K562 (cell line): ENCODE data around the gene MIR17HG. TPM values are rescaled to one million over a fixed set of nuclear protein-coding genes. Genes with fewer than 3 reads are reported as not detected.

ENCODE experiments used
- ATAC-seq: fragments of 200-7000 bp; cut with Tn5 transposase; 3 replicates; pipeline ENCODE4 v1.9.1; 2020; ENCODE audit warnings: moderate library complexity
- BruUV-seq: library from RNA; stranded (reverse); fragments of 400-500 nt; replicated peaks from 2 replicates; lab custom pipeline; 2021; lab: Mats Ljungman, UMichigan
- CTCF ChIA-PET: fragments of 300-600 bp; formaldehyde crosslinking; extraction: SDS; loops from one replicate; lab custom pipeline; 2021; ENCODE audit warnings: low intra/inter-chr PET ratio; lab: Yijun Ruan, JAX
- POLR2A ChIA-PET: fragments of 300-600, 350-650 bp; sonication (Branson Sonifier 250); formaldehyde crosslinking; extraction: SDS; loops from one replicate; lab custom pipeline; 2021; ENCODE audit warnings: antibody characterized with exemption, inconsistent platforms; lab: Yijun Ruan, JAX
- DNase-seq, 4 experiments: peaks; one replicate each; pipeline versions ENCODE4 v3.0.0 to v3.0.0-alpha.2; 2011 to 2018; ENCODE audit warnings: low spot score in 3 of 4, mixed read lengths in 3 of 4; ENCODE audit errors: extremely low read depth in 1 of 4
- FAIRE-seq: peaks from 2 replicates; lab custom pipeline; 2011; peaks lifted over from hg19 to GRCh38; lab: Jason Lieb, UNC
- H2AFZ ChIP-seq: 2 replicates; pipeline ENCODE4 v1.6.0; 2011; ENCODE audit warnings: low read depth, low read length, control low read depth, inconsistent platforms
- H3K27ac ChIP-seq: fragments of 200-600 bp; 3 replicates; pipeline ENCODE4 v1.8.0; 2011; ENCODE audit warnings: low read depth, mild to moderate bottlenecking, control low read depth, inconsistent platforms, low read length, moderate library complexity, mixed read lengths; ENCODE audit errors: extremely low read depth
- H3K27me3 ChIP-seq, 2 experiments: fragments of 300-600 bp in 1 of 2; 2 replicates in 1 of 2; 3 replicates in 1 of 2; pipeline versions ENCODE4 v1.6.0 to v1.8.0; 2011; ENCODE audit warnings: inconsistent platforms in 2 of 2, low read length in 2 of 2, mild to moderate bottlenecking in 1 of 2, mixed read lengths in 1 of 2, moderate library complexity in 1 of 2; ENCODE audit not compliant: control insufficient read depth in 2 of 2, insufficient read depth in 2 of 2
- H3K36me3 ChIP-seq: fragments of 300-600 bp; 3 replicates; pipeline ENCODE4 v1.8.0; 2011; ENCODE audit warnings: mild to moderate bottlenecking, low read length, inconsistent platforms; ENCODE audit not compliant: control insufficient read depth, insufficient read depth
- H3K4me1 ChIP-seq, 2 experiments: fragments of 200-600 bp in 1 of 2; replicated peaks in 1 of 2; 2 replicates in 1 of 2; 3 replicates in 1 of 2; pipeline versions ENCODE4 v1.5.1 to v1.8.0; 2011; ENCODE audit warnings: inconsistent platforms in 2 of 2, low read length in 2 of 2, mild to moderate bottlenecking in 1 of 2, mixed read lengths in 1 of 2, moderate library complexity in 1 of 2; ENCODE audit not compliant: control insufficient read depth in 2 of 2, insufficient read depth in 2 of 2
- H3K4me2 ChIP-seq: 2 replicates; pipeline ENCODE4 v1.6.1; 2011; ENCODE audit warnings: low read length, control low read depth, inconsistent platforms, mixed read lengths; ENCODE audit not compliant: insufficient read depth
- H3K4me3 ChIP-seq: fragments of 200-600 bp; sonication (generic), shearing (Covaris generic); 2 replicates; pipeline ENCODE4 v1.5.1; 2016; ENCODE audit warnings: control low read depth, inconsistent platforms
- H3K79me2 ChIP-seq: fragments of 200-600 bp; 3 replicates; pipeline ENCODE4 v1.8.0; 2011; ENCODE audit warnings: low read length, inconsistent platforms; ENCODE audit not compliant: control insufficient read depth, insufficient read depth
- H3K9ac ChIP-seq, 2 experiments: 2 replicates each; pipeline versions ENCODE4 v1.6.0 to v1.6.1; 2011; ENCODE audit warnings: low read depth in 2 of 2, low read length in 2 of 2, control low read depth in 1 of 2, inconsistent platforms in 1 of 2, mild to moderate bottlenecking in 1 of 2, mixed read lengths in 1 of 2; ENCODE audit not compliant: insufficient read depth in 1 of 2
- H3K9me1 ChIP-seq: one replicate; pipeline ENCODE4 v1.6.0; 2011; ENCODE audit warnings: inconsistent platforms, mild to moderate bottlenecking, low read length, moderate library complexity; ENCODE audit not compliant: control insufficient read depth, insufficient read depth
- H3K9me3 ChIP-seq: replicated peaks from 2 replicates; pipeline ENCODE4 v1.5.1; 2011; ENCODE audit warnings: low read depth, low read length, inconsistent platforms; ENCODE audit not compliant: control insufficient read depth, insufficient read depth
- H4K20me1 ChIP-seq: replicated peaks from 2 replicates; pipeline ENCODE4 v1.6.1; 2011; ENCODE audit warnings: low read length, inconsistent platforms, mixed read lengths; ENCODE audit not compliant: control insufficient read depth, insufficient read depth
- FOSL1 ChIP-seq: fragments of 200-800 bp; sonication (Bioruptor generic); conservative IDR thresholded peaks from 2 replicates; pipeline ENCODE4 v1.6.1; 2016; ENCODE audit warnings: missing genetic modification characterization, missing compliant biosample characterization
- WGBS: fragments of 100-300 bp; shearing (Covaris generic); methylation state at CpG from one replicate; pipeline ENCODE4 v1.1.6; 2016; ENCODE audit warnings: low coverage, mixed read lengths; ENCODE audit not compliant: insufficient coverage; ENCODE audit errors: missing lambda C conversion rate; 5-methylcytosine and 5-hydroxymethylcytosine counted together
- in situ Hi-C: fragments of 300-500 bp; cut with MboI; formaldehyde crosslinking; loops from 4 replicates; pipeline ENCODE4 v1.15.0; 2018; ENCODE audit warnings: inconsistent platforms, mixed read lengths
- intact Hi-C: fragments of 100-400 bp; cut with micrococcal nuclease; formaldehyde crosslinking; loops from 2 replicates; pipeline ENCODE4 v1.14.2; 2022
- polyA plus RNA-seq, 8 experiments: library from polyadenylated mRNA; depleted of rRNA in 4 of 8; stranded (reverse) in 5 of 8; unstranded in 3 of 8; fragments of >200 nt; fragmentation: Nextera tagmentation in 2 of 8; fragmentation: Illumina TruSeq in 1 of 8; extraction: Ambion mirVana in 2 of 8; extraction: Trizol in 1 of 8; gene quantifications; 2 replicates each; pipeline versions ENCODE4 v1.2.1 to v1.2.3, GENCODE V29; 2011 to 2014; ENCODE audit warnings: inconsistent platforms in 1 of 8, missing spikeins in 1 of 8
- total RNA-seq, 7 experiments: library from RNA; depleted of rRNA in 6 of 7; stranded (reverse); fragments of >200 nt in 6 of 7; fragmentation: Illumina TruSeq in 2 of 7; extraction: Trizol in 2 of 7; gene quantifications; 2 replicates each; pipeline versions ENCODE4 v1.2.1 to v1.2.3, GENCODE V29; 2011 to 2021; ENCODE audit warnings: low replicate concordance in 1 of 7
- TF ChIP-seq, protein P1 (sequence below): sonication (generic); formaldehyde crosslinking; IDR thresholded peaks from 2 replicates; pipeline ENCODE4 v1.8.1; 2023; ENCODE audit warnings: mild to moderate bottlenecking, missing genetic modification reagents

The MIR17HG gene
- total and polyA plus RNA-seq, 9 of the 15 experiments (the other 6 are each of a cell fraction or from before 2014, with no cell fraction given) = 44.2 to 218 (median 77.8) TPM

DNA sequence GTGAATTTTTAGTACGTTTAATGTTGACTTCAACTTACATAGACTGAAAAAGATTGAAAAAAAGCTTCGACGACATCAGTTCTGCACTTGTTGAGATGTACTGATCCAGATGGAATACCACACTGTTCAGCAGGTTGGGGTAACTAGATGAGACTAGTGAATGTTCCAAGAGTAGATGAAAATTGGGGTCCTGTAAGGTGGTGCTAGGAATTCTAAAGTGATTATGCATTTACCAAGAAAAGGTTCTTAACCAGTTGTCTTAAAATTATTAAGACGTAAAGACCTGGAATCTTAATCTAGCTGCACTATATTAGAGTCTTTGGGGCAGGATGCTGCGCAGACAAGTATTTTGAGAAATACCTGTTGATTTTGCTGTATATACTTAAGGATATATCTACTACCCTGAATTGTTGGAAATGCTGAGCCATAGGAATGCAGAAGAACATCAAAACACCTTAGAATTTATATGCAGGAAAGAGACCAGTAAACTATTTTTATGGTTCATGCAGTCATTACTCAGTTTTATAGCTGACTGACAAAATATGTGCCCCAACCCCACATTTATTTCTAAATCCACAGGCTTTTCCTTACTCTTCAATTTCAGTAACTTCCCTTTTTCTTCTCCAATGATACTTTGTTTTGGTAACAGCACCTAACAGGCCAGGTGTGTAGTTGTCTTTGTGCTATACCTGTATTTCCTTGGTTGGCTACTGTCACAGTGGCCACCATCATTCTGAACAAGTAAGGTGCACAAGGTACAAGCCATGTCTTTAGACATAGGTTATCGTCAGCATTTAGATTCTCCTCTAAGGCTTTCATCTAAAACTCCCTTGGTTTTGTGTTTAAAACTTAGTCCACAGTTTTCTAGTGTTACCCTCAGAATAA lies 8.6 kb downstream of the MIR17HG start:
- Histone ChIP-seq H3K79me2 (peaks cover 42% of the 10 kb centered on the region), H4K20me1 (peaks cover 71% of the 10 kb centered on the region)
- no peak for TF ChIP-seq FOSL1 (tag)
- TF ChIP-seq, protein P1, sequence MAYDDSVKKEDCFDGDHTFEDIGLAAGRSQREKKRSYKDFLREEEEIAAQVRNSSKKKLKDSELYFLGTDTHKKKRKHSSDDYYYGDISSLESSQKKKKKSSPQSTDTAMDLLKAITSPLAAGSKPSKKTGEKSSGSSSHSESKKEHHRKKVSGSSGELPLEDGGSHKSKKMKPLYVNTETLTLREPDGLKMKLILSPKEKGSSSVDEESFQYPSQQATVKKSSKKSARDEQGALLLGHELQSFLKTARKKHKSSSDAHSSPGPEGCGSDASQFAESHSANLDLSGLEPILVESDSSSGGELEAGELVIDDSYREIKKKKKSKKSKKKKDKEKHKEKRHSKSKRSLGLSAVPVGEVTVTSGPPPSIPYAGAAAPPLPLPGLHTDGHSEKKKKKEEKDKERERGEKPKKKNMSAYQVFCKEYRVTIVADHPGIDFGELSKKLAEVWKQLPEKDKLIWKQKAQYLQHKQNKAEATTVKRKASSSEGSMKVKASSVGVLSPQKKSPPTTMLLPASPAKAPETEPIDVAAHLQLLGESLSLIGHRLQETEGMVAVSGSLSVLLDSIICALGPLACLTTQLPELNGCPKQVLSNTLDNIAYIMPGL (CRISPR knock-in tag) = peak; percentile 20; the same call in 1 of the 2 replicates
- TF ChIP-seq, all 486 proteins: peak for 1
- Histone ChIP-seq H3K9me1 (peaks cover 12% of the 10 kb centered on the region), H3K4me1 (peaks cover 8 to 17% of the 10 kb centered on the region in 2 experiments; a peak in 4 of 5 replicates), H3K9ac (no peak overlapping the region), H2AFZ (no peak overlapping the region), H3K4me2 (no peak overlapping the region), H3K4me3 (no peak overlapping the region), H3K9me3 (no peaks in the 10 kb centered on the region), H3K36me3 (peaks cover 74% of the 10 kb centered on the region), H3K27me3 (no peaks in the 10 kb centered on the region), H3K27ac (no peak overlapping the region; the same call in 2 of the 3 replicates)
- ChIA-PET POLR2A (interaction anchor here (0.6 to 6.5 kb wide), 14 partner anchors 9 to 280 kb away, joined by 3 to 99 read pairs (median 4); partner anchors contain the start of genes GPC5 and MIR17HG), CTCF (no interaction called here)
- no TSS peak for BruUV-seq
- WGBS = 88% methylated on average over 6 of the region's 6 CpGs
- intact Hi-C loops (loop anchor here (2.0 kb wide), 1 partner anchor 19 kb away; no protein-coding TSS in a partner anchor), in situ Hi-C loops (no loop called here)
- ATAC-seq (peak; percentile 15), DNase-seq (peak in 1 of 4 experiments; percentile 52), FAIRE-seq (no peak)
